Tibial nerve (tissue), 4 donors: Measurements from ENCODE around the gene CLIC2.
"Not testable (repeated sequence)": the region's sequence is repeated elsewhere in the genome, so short reads cannot be mapped to it uniquely, and the experiment has no call there.

ENCODE experiments used
- CTCF ChIP-seq, 5 experiments: fragments of 200-600 bp in 3 of 5; fragments of 450-650 bp in 2 of 5; sonication (generic) in 3 of 5; IDR thresholded peaks; one replicate each; pipeline ENCODE4 v1.5.1; 2016 to 2019; ENCODE audit warnings: antibody characterized with exemption in 5 of 5, mild to moderate bottlenecking in 3 of 5, moderate library complexity in 2 of 5
- EP300 ChIP-seq, 2 donors: sonication (generic); formaldehyde crosslinking; IDR thresholded peaks; one replicate each; pipeline ENCODE4 v1.6.1; 2017; ENCODE audit warnings: antibody characterized with exemption in 2 of 2, mild to moderate bottlenecking in 1 of 2
- POLR2A ChIP-seq, 2 donors: fragments of 450-650 bp; IDR thresholded peaks; one replicate each; pipeline ENCODE4 v1.6.1; 2017; ENCODE audit warnings: antibody characterized with exemption in 2 of 2, mild to moderate bottlenecking in 2 of 2, moderate library complexity in 2 of 2

GRCh38 chrX:155335337-155335712, 911 bp upstream of the CLIC2 start:
- not testable (repeated sequence) for TF ChIP-seq CTCF, POLR2A, EP300 (IDR thresholded peaks at IDR 0.05)
